ENCODE data around the gene HMCN1. TPM values are rescaled to one million over a fixed set of nuclear protein-coding genes. Genes with fewer than 3 reads are reported as not detected.

Gene HMCN1
- total RNA-seq, 1 experiment from 2014 or later, result 0.12 TPM

DNA sequence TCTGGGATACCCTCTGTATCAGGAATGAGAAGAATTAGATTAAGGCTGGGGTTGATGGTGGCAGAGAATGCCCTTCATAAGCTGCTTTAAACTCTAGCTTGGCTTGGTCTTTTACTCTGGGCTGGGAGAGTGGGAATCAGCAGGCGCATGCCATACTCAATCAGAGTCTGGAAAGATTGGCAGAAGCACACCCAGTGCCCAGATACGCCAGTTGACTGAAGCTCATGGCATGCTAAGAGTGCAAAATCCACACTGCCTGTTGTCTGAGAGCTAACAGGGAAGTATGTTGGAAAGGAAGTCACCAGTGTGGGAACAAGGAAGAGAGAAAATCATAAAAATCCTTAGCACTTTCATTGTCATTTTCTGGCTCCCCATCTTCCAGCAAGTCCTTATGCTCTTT lies 53.0 kb downstream of the HMCN1 start:
- no peaks in the 10 kb centered on the region for H3K27me3 Mint-ChIP-seq (ENCODE audit: insufficient read depth, unreplicated experiment)
- TF ChIP-seq, protein P1, sequence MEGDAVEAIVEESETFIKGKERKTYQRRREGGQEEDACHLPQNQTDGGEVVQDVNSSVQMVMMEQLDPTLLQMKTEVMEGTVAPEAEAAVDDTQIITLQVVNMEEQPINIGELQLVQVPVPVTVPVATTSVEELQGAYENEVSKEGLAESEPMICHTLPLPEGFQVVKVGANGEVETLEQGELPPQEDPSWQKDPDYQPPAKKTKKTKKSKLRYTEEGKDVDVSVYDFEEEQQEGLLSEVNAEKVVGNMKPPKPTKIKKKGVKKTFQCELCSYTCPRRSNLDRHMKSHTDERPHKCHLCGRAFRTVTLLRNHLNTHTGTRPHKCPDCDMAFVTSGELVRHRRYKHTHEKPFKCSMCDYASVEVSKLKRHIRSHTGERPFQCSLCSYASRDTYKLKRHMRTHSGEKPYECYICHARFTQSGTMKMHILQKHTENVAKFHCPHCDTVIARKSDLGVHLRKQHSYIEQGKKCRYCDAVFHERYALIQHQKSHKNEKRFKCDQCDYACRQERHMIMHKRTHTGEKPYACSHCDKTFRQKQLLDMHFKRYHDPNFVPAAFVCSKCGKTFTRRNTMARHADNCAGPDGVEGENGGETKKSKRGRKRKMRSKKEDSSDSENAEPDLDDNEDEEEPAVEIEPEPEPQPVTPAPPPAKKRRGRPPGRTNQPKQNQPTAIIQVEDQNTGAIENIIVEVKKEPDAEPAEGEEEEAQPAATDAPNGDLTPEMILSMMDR (IDR thresholded peaks at IDR 0.05; ENCODE audit: unreplicated experiment), result no peak

DNA sequence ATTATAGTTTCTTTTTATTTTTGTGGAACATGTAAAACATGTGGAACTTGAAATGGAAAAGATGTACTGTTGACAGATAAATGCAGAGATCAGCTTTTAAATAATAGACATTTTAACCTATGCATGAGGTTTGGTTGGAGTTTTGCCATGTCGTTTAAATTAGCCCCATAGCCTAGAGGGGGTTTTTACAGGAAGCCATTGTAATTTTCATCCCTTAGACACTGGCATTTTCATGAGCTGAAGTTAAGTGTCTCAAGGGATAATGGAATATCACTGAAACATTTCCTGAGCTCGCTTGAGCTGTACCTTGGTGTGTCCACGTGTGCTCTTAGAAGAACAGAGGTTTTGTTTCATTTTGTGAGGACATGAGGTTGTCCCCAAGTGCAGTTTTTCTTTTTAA lies 54.2 kb downstream of the HMCN1 start:
- no peak overlapping the region for H3K27ac Mint-ChIP-seq (ENCODE audit: low read depth, unreplicated experiment)
- DNase-seq (ENCODE audit: unreplicated experiment), result no peak

More for the DNA sequence above, 53.0 kb downstream of the HMCN1 start:
- H3K27ac Mint-ChIP-seq (ENCODE audit: low read depth, unreplicated experiment), result no peak overlapping the region
- no peaks in the 10 kb centered on the region for H3K36me3 Mint-ChIP-seq (ENCODE audit: insufficient read depth, unreplicated experiment)
- CTCF ChIA-PET, result interaction anchor here (0.6 to 1.5 kb wide), 5 partner anchors 12 to 548 kb away, joined by 3 to 5 read pairs (median 3); no protein-coding TSS in a partner anchor
- no peak for DNase-seq (ENCODE audit: unreplicated experiment)
- no peak overlapping the region for H3K4me3 Mint-ChIP-seq (ENCODE audit: unreplicated experiment)
- H3K9me3 Mint-ChIP-seq (ENCODE audit: unreplicated experiment), result no peaks in the 10 kb centered on the region
- POLR2A ChIA-PET, result interaction anchor here (0.9 kb wide), 1 partner anchor 11 kb away, joined by 4 read pairs; no protein-coding TSS in a partner anchor
- peaks cover 6% of the 10 kb centered on the region for H3K4me1 Mint-ChIP-seq (ENCODE audit: insufficient read depth, unreplicated experiment)
- BruUV-seq (replicated peaks), result no TSS peak
- intact Hi-C loops (cut with micrococcal nuclease), result no loop called here

DNA sequence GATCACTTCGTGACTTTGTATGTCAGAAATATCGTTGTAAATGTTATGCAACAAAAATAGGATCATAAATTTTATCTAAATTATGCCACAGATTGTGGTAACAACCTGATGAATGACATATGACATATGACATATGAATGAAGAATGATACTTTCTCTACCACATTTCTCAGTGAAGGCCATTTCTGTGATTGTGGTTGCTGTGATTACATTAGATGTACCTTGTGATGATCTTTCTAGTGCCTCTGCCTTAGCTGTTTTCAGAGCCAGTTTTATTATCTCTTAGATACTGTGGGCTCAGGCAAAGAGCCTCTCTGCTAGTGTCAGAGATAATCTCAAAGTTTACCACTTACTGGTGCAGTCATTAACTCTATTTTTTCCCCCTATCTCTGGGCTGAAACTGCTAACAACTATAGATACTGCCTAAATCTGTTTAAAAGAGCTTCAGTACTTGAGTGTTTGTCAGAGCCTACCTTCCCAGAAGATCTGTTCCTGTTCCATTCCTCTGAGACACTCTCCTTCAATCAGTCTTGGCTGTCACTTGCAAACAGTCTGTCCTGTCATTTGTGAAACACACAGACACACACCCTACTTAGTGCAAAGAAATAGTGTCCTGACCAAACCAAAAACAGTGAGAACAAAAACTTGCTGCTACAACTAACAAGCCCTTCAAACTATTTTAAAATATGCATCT lies 55.5 kb downstream of the HMCN1 start:
- Mint-ChIP-seq H3K36me3 (ENCODE audit: insufficient read depth, unreplicated experiment) (no peaks in the 10 kb centered on the region), H3K4me1 (ENCODE audit: insufficient read depth, unreplicated experiment) (peaks cover 6% of the 10 kb centered on the region), H3K27ac (ENCODE audit: low read depth, unreplicated experiment) (peak overlapping the region; percentile 2), H3K27me3 (ENCODE audit: insufficient read depth, unreplicated experiment) (no peaks in the 10 kb centered on the region), H3K9me3 (ENCODE audit: unreplicated experiment) (no peaks in the 10 kb centered on the region), H3K4me3 (ENCODE audit: unreplicated experiment) (no peak overlapping the region)
- TF ChIP-seq, protein P1 (IDR thresholded peaks at IDR 0.05; ENCODE audit: unreplicated experiment), result no peak
- intact Hi-C loops (cut with micrococcal nuclease), result no loop called here
- POLR2A ChIA-PET, result interaction anchor here (1.3 kb wide), 1 partner anchor 69 kb away, joined by 8 read pairs; no protein-coding TSS in a partner anchor
- DNase-seq (ENCODE audit: unreplicated experiment), result no peak
- CTCF ChIA-PET, result interaction anchor here (0.5 to 1.2 kb wide), 3 partner anchors 366 to 926 kb away, joined by 3 to 4 read pairs (median 3); no protein-coding TSS in a partner anchor
- no TSS peak for BruUV-seq (replicated peaks)

More for the DNA sequence above, 54.2 kb downstream of the HMCN1 start:
- no peaks in the 10 kb centered on the region for H3K9me3 Mint-ChIP-seq (ENCODE audit: unreplicated experiment)
- TF ChIP-seq, protein P1 (IDR thresholded peaks at IDR 0.05; ENCODE audit: unreplicated experiment), result no peak
- POLR2A ChIA-PET, result no interaction called here
- intact Hi-C loops (cut with micrococcal nuclease), result no loop called here
- no TSS peak for BruUV-seq (replicated peaks)
- CTCF ChIA-PET, result interaction anchor here (0.7 to 1.1 kb wide), 3 partner anchors 124 to 550 kb away, joined by 3 to 4 read pairs (median 3); no protein-coding TSS in a partner anchor
- no peak overlapping the region for H3K4me3 Mint-ChIP-seq (ENCODE audit: unreplicated experiment)
- H3K36me3 Mint-ChIP-seq (ENCODE audit: insufficient read depth, unreplicated experiment), result no peaks in the 10 kb centered on the region
- no peaks in the 10 kb centered on the region for H3K27me3 Mint-ChIP-seq (ENCODE audit: insufficient read depth, unreplicated experiment)
- peaks cover 6% of the 10 kb centered on the region for H3K4me1 Mint-ChIP-seq (ENCODE audit: insufficient read depth, unreplicated experiment)

DNA sequence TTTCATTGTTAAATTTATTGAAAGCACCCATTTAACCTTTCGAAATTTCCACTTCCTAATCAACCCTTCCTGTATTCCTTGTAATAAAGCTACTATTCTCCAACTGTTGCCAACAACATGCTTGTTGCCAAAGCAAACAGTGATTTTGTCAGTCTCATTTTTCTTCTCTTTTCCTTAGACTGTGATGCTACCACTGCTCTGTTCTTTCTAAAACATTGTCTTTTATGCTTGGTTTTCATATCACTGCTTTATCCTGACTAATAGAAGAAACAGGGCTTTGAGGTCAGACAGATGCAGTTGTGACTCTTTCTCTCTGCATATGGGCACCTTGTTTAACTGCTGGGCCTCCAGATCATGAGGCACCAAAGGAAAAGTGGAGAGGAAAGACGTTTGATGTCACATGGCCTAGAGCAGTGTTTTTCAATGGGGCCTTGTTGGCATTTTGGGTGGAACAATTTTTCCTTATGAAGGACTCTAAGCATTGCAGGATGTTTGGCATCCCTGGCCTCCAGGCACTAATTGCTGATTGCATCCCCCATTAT lies 56.1 kb downstream of the HMCN1 start:
- Mint-ChIP-seq H3K27me3 (ENCODE audit: insufficient read depth, unreplicated experiment) (no peaks in the 10 kb centered on the region), H3K9me3 (ENCODE audit: unreplicated experiment) (no peaks in the 10 kb centered on the region), H3K36me3 (ENCODE audit: insufficient read depth, unreplicated experiment) (no peaks in the 10 kb centered on the region), H3K27ac (ENCODE audit: low read depth, unreplicated experiment) (peak overlapping the region; percentile 2), H3K4me3 (ENCODE audit: unreplicated experiment) (no peak overlapping the region), H3K4me1 (ENCODE audit: insufficient read depth, unreplicated experiment) (peaks cover 6% of the 10 kb centered on the region)
- intact Hi-C loops (cut with micrococcal nuclease), result no loop called here
- CTCF ChIA-PET, result interaction anchor here (0.7 to 1.2 kb wide), 3 partner anchors 9 to 409 kb away, joined by 3 to 4 read pairs (median 3); no protein-coding TSS in a partner anchor
- TF ChIP-seq, protein P1 (IDR thresholded peaks at IDR 0.05; ENCODE audit: unreplicated experiment), result no peak
- peak; percentile 42 for DNase-seq (ENCODE audit: unreplicated experiment)
- BruUV-seq (replicated peaks), result no TSS peak
- POLR2A ChIA-PET, result interaction anchor here (1.3 kb wide), 1 partner anchor 70 kb away, joined by 8 read pairs; no protein-coding TSS in a partner anchor
